Fibroblast of villous mesenchyme (primary cell): ENCODE results near the gene KMT2B. TPM values are rescaled to one million over a fixed set of nuclear protein-coding genes. Genes with fewer than 3 reads are reported as not detected.
"Not testable (repeated sequence)": the region's sequence is repeated elsewhere in the genome, so short reads cannot be mapped to it uniquely, and the experiment has no call there.

Experiments used
- DNase-seq: peaks from one replicate; pipeline ENCODE4 v3.0.0-alpha.2; 2010; ENCODE audit warnings: low read depth
- H3K4me3 ChIP-seq: 2 replicates; pipeline ENCODE4 v1.5.1; 2011; ENCODE audit warnings: low read depth, mild to moderate bottlenecking, low read length
- total RNA-seq: library from RNA; depleted of rRNA; stranded (reverse); fragments of >200 nt; gene quantifications from 2 replicates; pipeline ENCODE4 v1.2.3, GENCODE V29; 2012
- TF ChIP-seq, protein P1 (sequence below): IDR thresholded peaks from 2 replicates; pipeline ENCODE4 v1.5.1; 2012; ENCODE audit warnings: low read depth, mild to moderate bottlenecking, low read length; ENCODE audit not compliant: insufficient read depth

KMT2B gene
- total RNA-seq, 1 donor: 5.6 TPM

GRCh38 chr19:35767288-35768081 lies 49.7 kb downstream of the KMT2B start:
- no peak for DNase-seq
- TF ChIP-seq, protein P1, sequence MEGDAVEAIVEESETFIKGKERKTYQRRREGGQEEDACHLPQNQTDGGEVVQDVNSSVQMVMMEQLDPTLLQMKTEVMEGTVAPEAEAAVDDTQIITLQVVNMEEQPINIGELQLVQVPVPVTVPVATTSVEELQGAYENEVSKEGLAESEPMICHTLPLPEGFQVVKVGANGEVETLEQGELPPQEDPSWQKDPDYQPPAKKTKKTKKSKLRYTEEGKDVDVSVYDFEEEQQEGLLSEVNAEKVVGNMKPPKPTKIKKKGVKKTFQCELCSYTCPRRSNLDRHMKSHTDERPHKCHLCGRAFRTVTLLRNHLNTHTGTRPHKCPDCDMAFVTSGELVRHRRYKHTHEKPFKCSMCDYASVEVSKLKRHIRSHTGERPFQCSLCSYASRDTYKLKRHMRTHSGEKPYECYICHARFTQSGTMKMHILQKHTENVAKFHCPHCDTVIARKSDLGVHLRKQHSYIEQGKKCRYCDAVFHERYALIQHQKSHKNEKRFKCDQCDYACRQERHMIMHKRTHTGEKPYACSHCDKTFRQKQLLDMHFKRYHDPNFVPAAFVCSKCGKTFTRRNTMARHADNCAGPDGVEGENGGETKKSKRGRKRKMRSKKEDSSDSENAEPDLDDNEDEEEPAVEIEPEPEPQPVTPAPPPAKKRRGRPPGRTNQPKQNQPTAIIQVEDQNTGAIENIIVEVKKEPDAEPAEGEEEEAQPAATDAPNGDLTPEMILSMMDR: no peak
- H3K4me3 ChIP-seq: no peak overlapping the region

DNA sequence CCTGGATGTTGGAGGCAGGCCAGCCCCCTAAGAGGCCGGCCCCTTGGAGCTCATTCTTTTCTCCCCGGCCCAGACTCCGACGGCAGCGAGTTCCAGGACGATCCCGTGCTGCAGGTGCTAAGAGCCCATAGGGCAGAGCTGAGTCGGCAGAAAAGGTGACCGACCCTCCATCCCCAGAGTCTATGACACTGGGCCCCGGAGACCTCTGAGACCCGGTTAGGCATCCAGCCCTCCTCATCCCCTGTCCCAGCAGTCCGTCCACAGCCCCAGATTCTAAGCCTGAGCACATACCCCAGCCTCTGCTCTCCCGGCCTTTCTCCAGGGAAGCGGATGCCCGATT lies 50.2 kb downstream of the KMT2B start:
- TF ChIP-seq, protein P1: no peak
- H3K4me3 ChIP-seq: no peak overlapping the region
- DNase-seq: no peak

GRCh38 chr19:35772362-35772761 lies 54.6 kb downstream of the KMT2B start:
- not testable (repeated sequence) for DNase-seq, H3K4me3 ChIP-seq

GRCh38 chr19:35773020-35773806 lies 55.4 kb downstream of the KMT2B start:
- DNase-seq: peak; percentile 14
- no peak overlapping the region for H3K4me3 ChIP-seq
- TF ChIP-seq, protein P1: no peak

DNA sequence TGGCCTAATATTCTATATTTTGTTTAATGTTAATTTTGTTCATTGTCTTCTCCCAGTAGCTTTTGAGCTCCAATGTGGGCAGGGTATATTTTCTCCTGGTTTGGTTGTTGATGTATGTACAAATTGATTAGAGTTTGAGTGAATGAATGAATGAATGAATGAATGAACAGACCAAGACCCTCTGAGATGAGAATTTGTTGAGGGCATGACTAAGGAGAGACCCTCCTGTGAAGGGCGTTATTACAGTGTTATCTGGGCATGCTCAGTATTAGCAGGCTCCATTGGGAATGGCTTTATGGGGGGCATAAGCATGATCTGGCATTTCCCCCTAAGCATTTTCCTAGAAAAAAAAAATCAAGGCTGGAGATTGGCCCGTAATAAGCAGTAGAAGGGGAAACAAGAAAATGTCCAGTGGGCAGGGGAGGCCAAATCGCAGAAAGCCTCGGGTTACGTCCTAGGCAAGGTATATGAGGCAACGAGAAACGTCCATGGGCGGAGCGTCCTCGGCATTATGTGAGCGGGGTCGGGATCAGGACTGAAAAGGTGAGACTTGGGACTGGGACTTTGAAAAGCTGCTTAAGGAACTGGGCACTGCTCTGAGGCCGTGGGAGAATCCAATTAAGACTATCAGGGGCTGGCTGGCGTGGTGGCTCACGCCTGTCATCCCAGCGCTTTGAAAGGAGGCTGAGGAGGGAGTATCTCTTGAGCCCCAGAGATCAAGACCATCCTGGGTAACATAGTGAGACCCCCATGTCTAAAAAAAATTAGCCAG lies 56.7 kb downstream of the KMT2B start:
- TF ChIP-seq, protein P1: no peak
- no peak for DNase-seq

DNA sequence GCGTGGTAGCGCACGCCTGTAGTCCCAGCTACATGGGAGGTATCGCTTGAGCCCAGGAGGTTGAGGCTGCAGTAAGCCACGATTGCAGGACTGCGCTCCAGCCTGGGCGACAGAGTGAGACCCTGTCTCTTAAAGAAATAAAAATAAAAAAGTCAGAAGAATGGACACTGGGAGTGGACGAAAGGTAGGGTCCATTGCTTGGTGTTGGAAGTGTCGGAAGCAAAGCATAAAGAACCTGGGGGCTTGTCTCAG lies 57.2 kb downstream of the KMT2B start:
- DNase-seq: no peak
- peak overlapping the region; percentile 73 for H3K4me3 ChIP-seq
- TF ChIP-seq, protein P1: no peak

More for the DNA sequence above, 56.7 kb downstream of the KMT2B start:
- H3K4me3 ChIP-seq: peak overlapping the region; percentile 73
